Posterior vena cava (tissue), 2 donors: ENCODE measurements around the gene RPTOR. TPM values are rescaled to one million over a fixed set of nuclear protein-coding genes. Genes with fewer than 3 reads are reported as not detected.
"Not testable (repeated sequence)": the region's sequence is repeated elsewhere in the genome, so short reads cannot be mapped to it uniquely, and the experiment has no call there.

Source experiments
- DNase-seq: peaks from one replicate; pipeline ENCODE4 v3.0.0-alpha.2; 2020; ENCODE audit warnings: low spot score
- intact Hi-C, 2 donors: fragments of 100-400 bp; cut with DNase I; formaldehyde crosslinking; loops; one replicate each; pipeline versions ENCODE4 v1.14.1 to v1.14.2; 2022 to 2023
- total RNA-seq, 2 donors: library from RNA; stranded (reverse); fragmentation: NEBNext Ultra II Directional; extraction: Animal tissue kit (Norgen Biotek cat#: 25700); gene quantifications; one replicate each; pipeline ENCODE4 v1.2.1, GENCODE V29; 2021
- donor health status: DM: yes; HTN: yes; CAD: no.
- donor health status: DM: yes; HTN: yes; CAD: no.

The RPTOR gene
- total RNA-seq, 2 donors from 2014 or later: 30.1 to 44.1 TPM

GRCh38 chr17:80603396-80603795 is 58.8 kb downstream of the RPTOR start:
- intact Hi-C loops: loop anchor here in 1 of 2 donors (5.0 kb wide), 1 partner anchor 774 kb away; no protein-coding TSS in a partner anchor
- DNase-seq: no peak

- DNase-seq: no peak
- intact Hi-C loops: loop anchor here in 1 of 2 donors (5.0 kb wide), 1 partner anchor 773 kb away; no protein-coding TSS in a partner anchor
These were observed 59.5 kb downstream of the RPTOR start for GRCh38 chr17:80604009-80604669.

- intact Hi-C loops: loop anchor here in 1 of 2 donors (5.0 kb wide), 1 partner anchor 773 kb away; no protein-coding TSS in a partner anchor
- DNase-seq: no peak
These were observed 60.0 kb downstream of the RPTOR start for GRCh38 chr17:80604670-80605010.

- DNase-seq: no peak
- intact Hi-C loops: no loop called here
These were observed 60.9 kb downstream of the RPTOR start for GRCh38 chr17:80605326-80606066.

GRCh38 chr17:80608326-80608725 is 63.7 kb downstream of the RPTOR start:
- peak; percentile 45 for DNase-seq
- intact Hi-C loops: no loop called here

GRCh38 chr17:80609757-80610156 is 65.1 kb downstream of the RPTOR start:
- DNase-seq: no peak
- intact Hi-C loops: no loop called here

GRCh38 chr17:80611816-80612215 is 67.2 kb downstream of the RPTOR start:
- intact Hi-C loops: no loop called here
- DNase-seq: no peak

GRCh38 chr17:80612997-80613731 is 68.5 kb downstream of the RPTOR start:
- DNase-seq: no peak
- intact Hi-C loops: no loop called here

- intact Hi-C loops: no loop called here
- DNase-seq: no peak
These were observed 69.1 kb downstream of the RPTOR start for GRCh38 chr17:80613732-80614071.

- intact Hi-C loops: no loop called here
- no peak for DNase-seq
These were observed 69.9 kb downstream of the RPTOR start for GRCh38 chr17:80614332-80615047.

- intact Hi-C loops: no loop called here
These were observed 70.7 kb downstream of the RPTOR start for GRCh38 chr17:80615376-80615775.

GRCh38 chr17:80616705-80617104 is 72.1 kb downstream of the RPTOR start:
- intact Hi-C loops: no loop called here
- DNase-seq: no peak

More at GRCh38 chr17:80615376-80615775, 70.7 kb downstream of the RPTOR start:
- no peak for DNase-seq

GRCh38 chr17:80618304-80618703 is 73.7 kb downstream of the RPTOR start:
- intact Hi-C loops: no loop called here
- DNase-seq: no peak

- DNase-seq: no peak
- intact Hi-C loops: no loop called here
These were observed 75.0 kb downstream of the RPTOR start for GRCh38 chr17:80619535-80620235.

GRCh38 chr17:80621335-80621996 is 76.8 kb downstream of the RPTOR start:
- no peak for DNase-seq
- intact Hi-C loops: no loop called here

GRCh38 chr17:80621997-80622357 is 77.3 kb downstream of the RPTOR start:
- no peak for DNase-seq
- intact Hi-C loops: no loop called here

- no peak for DNase-seq
- intact Hi-C loops: no loop called here
These were observed 80.2 kb downstream of the RPTOR start for GRCh38 chr17:80624864-80625263.

GRCh38 chr17:80625627-80626026 is 81.0 kb downstream of the RPTOR start:
- intact Hi-C loops: no loop called here
- no peak for DNase-seq

- intact Hi-C loops, DNase-seq: not testable (repeated sequence)
These were observed 84.2 kb downstream of the RPTOR start for GRCh38 chr17:80628881-80629280.
